CD4-positive, alpha-beta T cell treated with Interleukin-4 for 1 hour (primary cell): ENCODE results near the gene KCNJ5.

Experiments used
- DNase-seq, 2 donors: peaks; one replicate each; pipeline ENCODE4 v3.0.0-alpha.2; 2020 to 2022

KCNJ5 gene

DNA sequence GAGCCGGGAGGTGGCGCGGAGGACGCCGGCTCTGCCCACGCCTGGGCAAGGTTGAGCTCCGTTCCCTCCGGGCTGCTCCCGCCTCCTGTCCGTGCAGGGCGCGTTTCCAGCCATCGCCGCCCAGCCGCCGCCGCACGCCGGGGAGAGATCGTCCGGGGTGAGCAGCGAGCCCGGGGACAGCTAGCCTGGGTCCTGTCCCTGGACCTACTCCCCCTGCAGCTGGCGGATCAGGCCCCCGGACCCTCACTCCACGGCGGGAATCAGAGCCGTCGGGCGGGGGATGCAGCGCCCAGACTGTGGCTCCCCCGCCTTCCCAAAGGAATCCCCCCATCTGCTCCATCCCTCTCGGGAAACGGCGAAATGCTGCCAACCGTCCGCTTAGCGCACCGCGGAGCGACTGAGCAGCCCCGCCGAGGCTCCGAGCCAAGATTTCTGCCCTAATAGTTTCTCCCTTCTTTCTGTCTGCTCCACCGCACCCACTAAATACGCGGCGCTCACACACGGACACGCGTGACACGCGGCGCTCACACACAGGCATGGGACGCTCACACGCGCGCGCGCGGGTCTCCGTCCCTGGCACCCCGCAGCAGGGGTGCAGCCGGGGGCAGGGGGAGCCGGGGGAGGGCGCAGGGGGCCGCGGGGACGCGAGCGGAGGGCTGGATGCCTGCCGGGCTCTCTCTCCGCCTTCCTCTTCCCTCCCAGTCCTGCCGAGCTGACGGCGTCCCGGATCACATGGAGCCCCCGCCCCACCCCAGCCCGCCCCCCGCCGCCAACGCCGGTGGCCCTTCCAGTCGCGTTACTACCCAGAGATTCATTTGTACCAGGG is at the start of gene KCNJ5:
Gene KCNJ5, plus strand, starts transcription at position 814 of the 826 bp plus-strand sequence. CDS start 19,918 bp downstream, outside the sequence.
- DNase-seq: no peak

DNA sequence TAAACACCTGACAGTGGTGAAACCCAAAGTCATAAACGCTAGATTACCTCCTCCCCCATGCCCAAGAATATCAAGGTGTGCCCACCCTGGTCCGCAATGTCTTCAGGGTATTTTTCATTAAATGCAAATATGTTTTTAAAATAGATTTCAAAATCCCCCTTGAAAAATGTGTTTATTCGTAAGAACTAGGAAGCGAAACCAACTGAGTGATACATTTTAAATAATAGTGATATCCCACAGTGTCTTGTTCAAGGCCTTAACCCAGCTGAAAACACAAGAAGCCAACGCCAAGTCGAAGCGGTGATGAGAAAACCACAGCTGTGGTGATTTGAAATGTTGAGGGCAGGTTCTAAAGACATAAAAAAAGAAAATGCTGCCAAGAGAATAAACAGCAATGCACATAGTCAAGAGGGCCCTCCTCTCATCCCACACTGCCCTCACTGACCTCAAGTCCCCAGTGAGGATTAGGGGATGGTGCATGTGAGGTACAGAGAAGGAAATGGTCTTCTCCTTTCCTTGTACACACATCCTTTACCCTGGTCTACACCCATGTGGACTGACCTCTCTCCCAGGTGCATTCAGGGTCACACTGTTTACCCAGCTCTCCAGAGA is 49.6 kb upstream of the KCNJ5 start:
- DNase-seq: peak; percentile 33 to 54

DNA sequence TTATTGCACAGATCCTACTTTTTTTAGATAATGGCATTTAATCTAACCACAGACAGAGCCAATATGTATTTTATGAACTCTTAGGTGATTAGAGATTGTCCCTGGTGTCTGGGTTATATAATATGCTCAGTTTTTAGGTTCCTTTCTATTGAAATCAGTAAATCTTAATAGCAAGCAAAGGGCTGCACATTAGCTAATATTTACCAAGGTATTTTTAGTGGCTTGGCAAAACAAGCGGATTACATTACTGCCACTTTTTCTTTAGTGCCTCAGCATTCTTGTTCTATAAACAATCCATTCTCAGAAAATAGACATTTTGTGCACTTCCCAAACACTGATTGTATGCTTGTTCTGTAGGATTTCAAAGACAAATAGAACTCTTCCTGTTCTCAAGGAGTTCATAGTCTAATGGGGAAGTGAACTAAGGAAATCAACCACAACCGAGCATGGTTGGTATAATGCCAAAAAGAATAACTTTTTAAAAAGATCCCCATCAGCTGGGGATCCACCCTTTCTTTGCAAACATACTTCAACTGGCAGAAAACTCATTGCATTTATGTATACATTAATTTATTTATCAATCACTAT is 47.9 kb upstream of the KCNJ5 start:
- no peak for DNase-seq

DNA sequence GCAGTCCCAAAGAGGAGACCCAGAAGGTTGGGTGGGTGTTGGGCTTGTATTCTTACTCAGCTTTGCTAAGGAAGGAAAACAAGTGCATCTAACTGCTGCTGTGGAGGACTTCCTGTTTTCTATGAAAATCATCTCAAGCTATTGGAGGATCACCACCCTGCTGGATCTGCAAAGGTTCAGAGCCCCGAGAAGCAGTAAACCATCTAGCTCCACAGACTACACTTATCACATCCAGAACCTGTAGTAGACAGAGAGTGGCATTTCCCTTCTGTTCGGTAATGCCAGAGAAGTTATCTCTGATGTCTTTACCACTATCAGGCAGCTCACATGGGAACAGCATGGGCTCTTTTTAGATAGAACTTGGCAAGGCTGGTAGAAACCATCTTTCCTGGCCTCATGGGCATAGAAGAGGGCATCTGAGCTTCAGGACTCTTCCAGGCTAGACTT is 45.8 kb upstream of the KCNJ5 start:
- DNase-seq: peak; percentile 20 to 32

DNA sequence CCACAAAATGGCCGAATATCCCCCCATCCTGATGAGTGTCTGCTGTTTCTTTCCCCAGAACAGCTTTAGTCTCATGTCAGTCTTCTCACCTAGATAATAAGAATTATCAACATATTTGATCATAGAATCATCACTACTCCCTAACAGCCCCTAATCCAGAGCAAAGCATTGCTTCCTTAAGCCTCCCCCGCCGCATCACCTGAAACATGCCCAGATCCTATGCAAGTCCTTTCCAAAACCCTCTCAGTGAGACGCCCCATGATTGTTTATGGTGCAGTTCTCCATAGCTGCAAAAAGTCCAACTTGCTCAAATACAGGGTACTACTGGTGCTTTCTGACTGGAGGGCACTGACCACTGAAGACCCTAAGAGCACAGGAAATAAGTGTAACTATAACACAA is 44.2 kb upstream of the KCNJ5 start:
- no peak for DNase-seq

DNA sequence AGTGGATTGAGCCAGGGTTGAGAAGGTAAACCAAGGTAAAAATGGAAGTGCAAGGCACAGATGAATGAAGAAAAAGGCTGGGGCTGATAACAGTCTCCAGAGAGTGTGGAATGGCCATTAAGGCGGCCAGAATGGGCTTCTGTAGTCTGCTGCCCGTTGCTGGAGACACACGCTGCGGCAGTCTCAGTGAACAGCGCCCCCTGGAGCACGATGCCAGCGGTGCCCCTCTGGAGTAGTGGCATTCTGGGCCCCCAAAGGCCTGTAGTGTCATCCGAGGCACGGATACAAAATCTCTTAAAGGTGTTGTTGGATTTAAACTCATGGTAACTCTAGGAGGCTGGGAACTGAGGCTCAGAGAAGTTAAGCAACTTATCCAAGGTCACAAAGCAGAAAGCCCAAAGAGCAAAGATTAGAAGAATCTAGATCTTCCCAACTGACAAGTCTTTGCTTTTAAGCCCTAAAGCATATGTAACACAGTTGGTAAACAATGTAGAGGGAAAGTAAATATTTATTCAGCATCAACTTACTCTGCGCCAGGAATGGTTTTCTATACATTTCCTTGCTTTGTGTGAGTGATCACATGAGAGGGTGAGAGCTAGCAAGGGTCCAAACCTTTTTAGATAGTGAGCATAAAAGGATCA is 42.2 kb upstream of the KCNJ5 start:
- peak; percentile 66 to 68 for DNase-seq

DNA sequence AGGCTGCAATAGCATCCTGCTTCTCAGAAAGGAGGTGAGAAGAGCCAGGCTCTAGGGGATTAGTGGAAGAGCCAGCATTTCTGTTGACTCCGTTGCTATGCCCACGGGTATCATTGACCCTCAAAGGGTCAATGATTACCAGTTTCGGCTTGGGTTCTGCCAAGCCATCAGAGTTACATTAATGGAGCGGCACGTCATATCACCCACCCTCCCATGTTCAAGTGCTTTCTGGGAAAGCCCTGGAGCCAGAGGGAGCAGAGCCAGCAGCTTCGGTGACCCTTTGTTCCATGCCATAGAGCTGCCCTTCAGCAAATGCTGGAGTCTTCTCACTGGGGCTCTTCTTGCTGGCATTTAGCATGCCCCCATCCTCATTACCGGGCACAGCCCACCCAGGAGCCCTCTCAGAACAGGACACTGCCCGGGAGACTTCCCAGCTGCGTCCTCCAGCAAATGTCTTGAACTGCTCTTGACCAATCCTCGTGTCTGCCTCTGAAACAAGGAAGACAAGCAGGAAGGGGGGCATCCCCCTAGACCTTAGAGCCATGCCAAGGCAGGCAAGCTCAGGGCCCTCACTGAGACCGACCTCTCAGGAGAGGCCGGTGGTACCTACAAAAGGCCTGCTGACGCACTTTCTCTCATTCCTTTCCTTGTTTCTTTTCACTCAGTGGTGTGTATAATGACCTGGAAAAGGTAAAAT is 38.7 kb upstream of the KCNJ5 start:
- DNase-seq: no peak

DNA sequence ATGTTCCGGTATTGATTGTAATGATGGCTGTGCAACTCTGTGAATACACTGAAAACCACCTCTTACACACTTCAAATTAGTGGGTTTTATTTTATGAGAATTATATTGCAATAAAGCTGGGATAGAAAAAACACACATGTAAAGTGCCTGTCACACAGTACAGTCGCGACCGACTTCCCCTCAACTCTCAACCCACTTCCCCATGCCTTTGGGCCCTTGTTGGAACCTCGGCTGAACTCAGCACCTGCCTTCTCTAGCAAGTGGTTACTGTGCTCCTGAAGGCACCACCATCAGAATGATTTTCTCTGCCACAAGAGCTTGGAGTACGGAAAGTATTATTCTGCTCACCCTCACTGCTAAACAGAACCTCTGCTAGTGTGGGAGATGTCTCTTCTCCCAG is 37.6 kb upstream of the KCNJ5 start:
- no peak for DNase-seq

DNA sequence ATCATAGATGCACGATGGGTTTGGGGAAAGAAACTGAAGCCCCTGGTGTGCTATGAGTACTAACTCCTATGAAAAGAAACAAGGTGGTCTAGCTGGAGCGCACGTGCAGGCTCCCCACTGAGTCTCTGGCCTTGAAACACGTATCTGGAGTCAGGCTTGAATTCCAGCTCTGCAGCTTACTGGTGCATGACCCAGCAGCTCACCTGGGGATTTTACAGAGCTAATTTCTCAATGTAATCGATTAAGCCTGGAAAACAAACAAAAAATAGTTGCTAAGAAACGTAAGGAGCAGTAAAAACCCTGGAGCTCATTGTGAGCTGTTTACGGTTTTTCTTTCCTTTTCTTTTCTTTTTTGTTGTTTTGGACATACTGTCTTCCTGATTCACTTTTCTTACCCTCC is 36.3 kb upstream of the KCNJ5 start:
- no peak for DNase-seq

DNA sequence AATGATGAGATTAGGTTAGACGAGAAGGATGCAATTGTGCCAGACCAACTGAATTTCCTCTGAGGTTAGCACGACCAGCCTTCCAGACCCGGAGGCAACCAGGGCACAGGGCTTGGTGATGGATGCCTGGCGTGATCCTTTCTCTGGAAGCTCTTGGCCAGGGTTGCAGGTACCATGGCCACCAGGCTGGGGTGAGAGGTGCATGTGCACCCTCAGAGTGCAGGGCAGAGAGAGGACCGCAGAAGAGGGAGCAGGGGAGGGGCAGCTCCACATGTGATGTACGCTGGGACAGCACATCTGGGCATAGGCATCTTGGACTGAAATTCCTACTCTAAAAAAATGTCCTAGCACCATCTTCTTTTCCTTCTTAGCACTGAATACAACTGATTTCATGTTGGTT is 34.9 kb upstream of the KCNJ5 start:
- no peak for DNase-seq

DNA sequence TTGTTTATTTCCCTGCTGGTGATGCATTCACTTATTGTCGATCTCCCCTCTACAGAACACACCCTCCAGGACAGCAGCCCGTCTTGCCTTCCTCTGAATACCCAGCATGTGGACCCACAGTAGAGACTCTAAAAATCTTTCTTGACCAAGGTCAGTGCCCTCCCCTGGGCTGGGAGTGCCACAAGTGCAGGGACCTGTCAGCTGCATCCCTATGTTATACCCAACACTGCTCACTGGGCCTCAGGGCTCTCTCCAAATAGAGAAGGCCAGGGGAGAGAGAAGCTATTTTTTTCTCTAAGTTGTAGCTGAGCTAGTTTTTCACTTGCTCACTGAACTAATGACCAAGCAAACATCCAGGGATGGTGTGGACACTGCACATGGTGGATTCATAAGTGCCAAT is 33.8 kb upstream of the KCNJ5 start:
- DNase-seq: no peak

DNA sequence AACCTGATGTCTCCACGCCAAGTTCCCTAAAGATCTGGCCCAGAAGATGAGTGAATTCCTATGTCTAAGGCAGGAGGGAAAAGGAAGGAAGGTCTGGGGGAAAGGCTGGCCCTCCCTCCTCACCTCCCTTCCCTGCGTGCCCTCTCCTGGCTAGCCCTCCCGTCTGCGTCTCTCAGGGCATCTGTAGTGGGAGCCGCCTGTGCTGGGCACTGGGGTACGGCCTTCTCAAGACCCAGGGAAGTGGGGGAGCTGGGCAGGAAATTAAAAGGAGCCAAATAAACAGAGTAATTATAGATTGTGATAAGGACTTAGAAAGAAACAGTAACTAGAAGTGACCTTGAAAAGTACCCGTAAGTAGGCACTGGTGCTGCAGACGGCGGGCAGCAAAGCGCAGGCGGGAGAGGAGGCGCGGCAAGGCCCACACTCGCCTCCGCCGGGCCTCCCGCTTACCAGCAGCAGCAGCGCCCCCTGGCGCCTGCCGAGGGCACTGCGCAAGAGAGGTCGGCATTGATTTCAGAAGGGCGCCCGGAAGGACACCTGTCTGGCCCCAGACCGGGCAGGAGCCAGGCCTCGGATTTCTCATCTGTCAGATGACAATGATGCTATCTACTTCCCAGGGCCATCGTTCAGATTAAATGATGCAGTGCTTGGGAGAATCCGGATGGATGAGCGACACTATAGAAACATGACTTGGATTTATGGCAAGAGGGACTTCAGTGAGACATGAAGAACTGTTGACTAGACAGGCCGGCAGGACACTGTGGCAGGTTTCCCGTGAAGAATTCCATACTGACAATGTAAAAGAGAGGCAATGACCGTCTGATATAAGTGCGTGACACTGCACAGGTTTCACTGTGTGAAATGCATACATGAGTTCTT is 31.4 kb upstream of the KCNJ5 start:
- DNase-seq: peak; percentile 72 to 80

DNA sequence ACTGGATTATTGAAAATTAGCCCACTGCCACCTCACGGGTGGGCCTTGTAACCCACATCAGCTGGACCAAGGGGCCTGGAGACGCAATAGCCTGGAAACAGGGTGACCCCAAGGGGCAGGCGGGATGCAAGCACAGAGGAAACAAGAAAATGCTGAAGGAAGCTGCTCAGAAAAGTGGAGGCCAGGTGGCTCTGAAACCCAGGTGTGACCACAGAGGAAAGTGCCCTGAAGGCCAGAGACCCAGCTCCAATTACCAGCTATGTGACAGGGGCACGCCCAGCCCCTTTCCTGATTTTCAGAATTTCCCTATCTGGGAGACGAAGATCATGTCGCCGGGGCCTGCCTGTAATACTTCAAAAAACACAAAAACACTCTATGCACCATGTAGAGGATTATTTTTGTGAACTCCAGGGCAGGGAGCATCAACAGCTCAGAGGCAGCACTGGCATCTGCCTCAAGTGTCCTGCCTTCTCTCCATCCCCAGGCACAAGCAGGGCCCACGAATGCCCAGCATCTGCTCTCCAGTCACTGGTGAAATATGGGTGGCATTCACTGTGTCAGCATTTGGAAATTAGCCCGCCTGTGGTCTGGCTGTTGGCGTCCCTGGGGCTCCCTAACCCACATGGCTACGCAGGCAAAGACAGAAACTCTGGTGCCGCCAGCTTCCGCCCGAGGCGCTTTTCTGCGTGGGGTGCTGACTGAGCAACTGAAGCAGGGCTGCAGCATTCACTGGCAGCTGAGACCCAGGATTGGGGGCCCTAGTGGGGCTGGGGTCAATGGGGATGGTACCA is 30.4 kb upstream of the KCNJ5 start:
- DNase-seq: no peak

DNA sequence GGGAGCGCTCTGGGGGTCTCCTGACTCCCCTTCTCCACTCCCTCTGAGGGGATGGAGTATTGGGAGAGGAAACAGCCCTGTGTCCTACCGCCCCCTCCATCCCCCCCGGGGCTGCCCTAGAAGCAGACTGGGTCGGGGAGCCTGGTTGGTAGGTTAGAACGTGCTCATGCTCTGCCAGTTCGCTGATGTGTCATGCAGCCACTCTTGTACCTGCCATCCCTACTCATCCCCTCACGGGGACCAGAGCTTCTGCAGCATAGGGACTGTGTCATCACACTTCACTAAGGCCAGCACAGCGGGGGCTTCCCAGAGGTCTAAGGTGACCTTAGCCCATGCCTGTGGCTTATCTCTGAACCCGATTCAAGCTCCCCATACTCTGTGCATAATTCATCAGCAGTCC is 28.8 kb upstream of the KCNJ5 start:
- DNase-seq: no peak

DNA sequence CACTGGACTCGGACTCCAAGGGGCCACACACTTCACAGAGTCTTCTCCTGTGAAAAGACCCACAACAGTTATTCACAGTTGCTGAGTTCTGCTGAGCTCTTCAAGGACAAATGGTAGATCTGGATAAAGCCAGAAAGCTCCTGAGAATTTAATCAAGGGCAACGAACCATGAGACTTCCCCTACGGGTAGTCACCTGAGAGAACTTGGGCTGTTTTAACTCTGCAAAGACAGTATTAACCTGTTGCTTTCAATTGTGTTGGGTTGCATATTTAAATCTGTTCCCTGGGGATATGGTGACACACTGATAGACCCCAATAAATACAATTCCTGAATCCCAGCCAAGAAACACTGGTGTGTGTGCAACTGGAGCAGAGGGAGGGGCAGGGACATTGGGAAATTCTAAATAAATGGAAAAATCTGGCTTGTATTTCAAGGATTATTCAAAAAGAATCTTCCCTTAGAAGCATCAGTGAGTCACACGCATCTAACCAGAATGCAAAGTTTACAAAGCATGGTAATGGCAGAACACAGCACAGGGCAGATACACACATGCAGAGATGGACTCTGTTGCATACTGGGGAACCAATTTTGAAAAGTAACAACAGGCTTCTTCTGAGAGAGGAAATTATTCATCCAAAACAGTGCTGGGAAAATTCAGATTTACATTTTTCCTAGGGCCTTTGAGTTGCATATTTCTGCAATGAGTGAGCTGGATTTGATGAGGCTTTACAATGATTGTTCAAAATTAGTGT is 28.1 kb upstream of the KCNJ5 start:
- DNase-seq: no peak

DNA sequence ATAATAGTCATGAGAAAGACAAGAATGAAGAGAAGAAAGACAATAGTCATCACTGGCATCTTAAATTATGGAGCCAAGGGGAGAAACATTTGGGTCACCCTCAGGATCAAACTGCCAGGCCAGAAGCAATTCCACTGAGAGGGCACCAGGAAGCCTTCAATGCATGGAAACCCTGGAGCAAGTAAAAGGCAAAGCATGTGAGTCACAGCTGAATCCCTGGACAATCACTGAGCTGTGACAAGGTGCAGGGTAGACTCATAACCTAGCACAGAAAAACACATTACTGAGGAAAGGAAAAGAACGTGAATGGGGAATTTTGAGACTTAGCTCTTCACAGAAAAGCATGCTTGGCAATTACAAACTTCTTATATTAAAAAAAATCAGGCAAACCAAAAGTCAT is 25.7 kb upstream of the KCNJ5 start:
- DNase-seq: no peak

DNA sequence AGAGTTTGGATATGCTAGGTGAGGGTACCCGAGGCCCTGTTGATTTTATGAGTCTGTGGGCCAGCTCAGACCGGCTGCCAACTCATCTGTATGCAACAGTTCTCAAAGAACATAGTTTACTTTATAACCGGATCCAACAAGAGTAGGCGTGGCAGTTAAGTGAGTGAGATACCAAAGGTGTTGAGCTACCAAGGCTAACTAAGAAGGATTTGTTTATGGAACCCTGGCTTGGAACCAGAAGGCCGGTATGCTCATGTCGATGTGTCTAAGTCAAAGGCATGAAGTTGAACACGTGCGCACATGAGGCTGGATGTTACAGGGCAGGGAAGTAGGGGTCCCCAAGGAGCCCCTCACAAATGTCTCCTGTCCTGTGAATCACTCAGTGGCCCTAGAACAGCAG is 23.9 kb upstream of the KCNJ5 start, which contains the start of gene KCNJ1:
Gene KCNJ1, minus strand, starts transcription at position 20 of the 400 bp plus-strand sequence. CDS start 27,053 bp downstream, outside the sequence.
- DNase-seq: peak in 1 of 2 donors; percentile 6

DNA sequence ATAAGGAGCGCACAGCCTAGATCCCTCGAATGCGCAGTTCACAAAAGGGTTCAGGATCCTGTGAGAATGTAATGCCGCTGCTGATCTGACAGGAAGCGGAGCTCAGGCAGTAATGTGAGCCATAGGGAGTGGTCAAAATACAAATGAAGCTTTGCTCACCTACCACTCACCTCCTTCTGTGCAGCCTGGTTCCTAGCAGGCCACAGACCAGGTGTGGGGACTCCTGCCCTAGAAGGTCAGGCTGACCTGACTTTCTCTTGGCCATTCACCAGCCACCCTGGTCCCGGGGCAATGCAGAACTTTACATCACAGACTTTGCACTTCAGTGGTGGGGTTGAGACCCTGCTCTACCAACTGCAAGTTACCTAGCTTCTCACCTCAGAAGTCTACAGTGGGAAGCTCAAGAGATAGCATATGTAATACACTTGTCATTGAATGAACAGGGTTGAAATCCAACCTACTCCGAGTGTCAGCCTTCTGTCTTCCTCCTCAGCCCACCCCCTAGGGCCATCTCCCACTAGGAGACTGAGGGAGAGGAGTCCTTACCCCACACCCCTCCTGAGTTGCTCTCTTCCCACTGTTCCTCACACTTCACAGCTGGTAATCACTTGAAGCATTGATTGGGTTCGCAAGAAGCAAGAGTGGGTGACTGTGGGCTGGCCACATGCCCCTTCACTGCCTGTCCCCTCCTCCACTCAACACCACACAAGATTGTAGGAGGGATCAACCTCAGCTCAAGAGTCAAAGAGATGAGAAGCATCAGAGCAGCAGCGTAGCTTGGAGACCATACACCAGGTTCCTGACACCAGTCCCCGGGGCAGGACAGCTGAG is 22.1 kb upstream of the KCNJ5 start:
- DNase-seq: peak in 1 of 2 donors; percentile 8

DNA sequence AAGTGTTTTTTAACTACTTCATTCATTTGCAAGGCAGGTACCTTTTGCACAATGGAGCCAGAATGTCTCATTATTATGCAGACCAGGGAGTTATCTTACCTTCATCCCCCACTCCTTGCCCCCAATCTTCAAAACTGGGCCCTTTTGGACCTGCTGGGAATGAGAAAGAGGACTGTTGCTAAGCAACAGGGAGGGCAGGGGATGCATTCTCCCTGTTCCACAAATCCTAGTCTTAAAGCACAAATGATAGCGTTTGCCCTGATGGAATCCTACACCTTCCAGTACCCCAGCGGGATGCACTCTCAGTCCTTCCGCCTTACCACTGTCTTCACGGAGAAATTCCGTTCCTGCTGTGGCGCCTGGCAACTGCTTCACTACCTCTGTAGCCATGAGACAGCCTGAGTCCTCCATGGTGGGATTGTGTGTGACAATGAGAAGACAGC is 20.0 kb upstream of the KCNJ5 start:
- DNase-seq: no peak
